ENCODE measurements around the gene BCAR3. TPM values are rescaled to one million over a fixed set of nuclear protein-coding genes. Genes with fewer than 3 reads are reported as not detected.

BCAR3 gene
- total RNA-seq, 4 donors from 2014 or later, result 15.9 to 49.6 (median 30.8) TPM

DNA sequence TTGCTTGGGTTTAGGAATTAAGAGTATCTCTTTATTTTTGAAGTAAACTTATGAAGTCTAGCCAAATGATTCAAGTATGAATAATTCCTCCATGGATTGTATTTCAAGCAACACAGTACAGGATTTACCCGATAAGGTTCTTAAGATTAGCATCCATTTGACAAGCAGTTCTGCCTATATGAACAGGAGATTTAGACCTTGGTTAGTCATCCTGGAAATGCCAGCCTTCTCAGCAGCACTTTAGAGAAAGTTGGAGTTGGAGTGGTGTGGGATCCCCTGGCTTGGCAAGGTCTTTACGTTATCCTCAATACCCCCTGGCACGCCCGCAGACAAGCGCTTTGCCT, 1.6 kb downstream of the BCAR3 start:
- Histone ChIP-seq H3K9me3 (no peaks in the 10 kb centered on the region), H3K27me3 (no peaks in the 10 kb centered on the region), H3K36me3 (no peaks in the 10 kb centered on the region), H3K4me1 (peaks cover 47% of the 10 kb centered on the region), H3K4me3 (peak overlapping the region; percentile 81), H3K27ac (peak overlapping the region; percentile 90)
- no peak for DNase-seq (ENCODE audit: low spot score in 2 of 2)
- TF ChIP-seq POLR2AphosphoS5 (IDR thresholded peaks at IDR 0.05) (no peak), EP300 (IDR thresholded peaks at IDR 0.05) (no peak), POLR2A (IDR thresholded peaks at IDR 0.05) (no peak)
- TF ChIP-seq, protein P1, sequence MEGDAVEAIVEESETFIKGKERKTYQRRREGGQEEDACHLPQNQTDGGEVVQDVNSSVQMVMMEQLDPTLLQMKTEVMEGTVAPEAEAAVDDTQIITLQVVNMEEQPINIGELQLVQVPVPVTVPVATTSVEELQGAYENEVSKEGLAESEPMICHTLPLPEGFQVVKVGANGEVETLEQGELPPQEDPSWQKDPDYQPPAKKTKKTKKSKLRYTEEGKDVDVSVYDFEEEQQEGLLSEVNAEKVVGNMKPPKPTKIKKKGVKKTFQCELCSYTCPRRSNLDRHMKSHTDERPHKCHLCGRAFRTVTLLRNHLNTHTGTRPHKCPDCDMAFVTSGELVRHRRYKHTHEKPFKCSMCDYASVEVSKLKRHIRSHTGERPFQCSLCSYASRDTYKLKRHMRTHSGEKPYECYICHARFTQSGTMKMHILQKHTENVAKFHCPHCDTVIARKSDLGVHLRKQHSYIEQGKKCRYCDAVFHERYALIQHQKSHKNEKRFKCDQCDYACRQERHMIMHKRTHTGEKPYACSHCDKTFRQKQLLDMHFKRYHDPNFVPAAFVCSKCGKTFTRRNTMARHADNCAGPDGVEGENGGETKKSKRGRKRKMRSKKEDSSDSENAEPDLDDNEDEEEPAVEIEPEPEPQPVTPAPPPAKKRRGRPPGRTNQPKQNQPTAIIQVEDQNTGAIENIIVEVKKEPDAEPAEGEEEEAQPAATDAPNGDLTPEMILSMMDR (IDR thresholded peaks at IDR 0.05), result no peak
- WGBS, result 44% methylated on average over 1 of the region's 5 CpGs

DNA sequence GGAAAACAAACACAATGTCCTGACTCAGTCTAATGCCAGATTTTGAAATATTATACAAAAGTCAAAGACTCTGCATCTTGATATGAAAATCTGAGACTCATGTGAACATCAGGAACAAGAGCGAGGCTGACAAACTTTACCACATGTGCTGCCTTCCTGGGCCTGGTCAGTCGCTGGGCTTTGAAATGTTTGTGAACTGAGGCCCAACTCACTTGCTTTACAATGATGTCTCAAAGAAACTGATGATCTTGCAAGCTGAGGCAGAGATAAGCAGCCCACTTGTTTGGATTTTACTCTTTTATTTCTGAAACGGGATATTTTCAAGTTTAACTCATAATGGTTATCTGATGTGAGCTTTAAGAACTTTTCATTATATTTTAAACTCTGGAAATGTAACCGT, 2.1 kb downstream of the BCAR3 start:
- peak overlapping the region; percentile 90 for H3K27ac ChIP-seq
- TF ChIP-seq, protein P1 (IDR thresholded peaks at IDR 0.05), result no peak
- TF ChIP-seq POLR2A (IDR thresholded peaks at IDR 0.05), result no peak
- TF ChIP-seq POLR2AphosphoS5 (IDR thresholded peaks at IDR 0.05), result no peak
- no peak for TF ChIP-seq EP300 (IDR thresholded peaks at IDR 0.05)
- no peaks in the 10 kb centered on the region for H3K36me3 ChIP-seq
- no peak overlapping the region for H3K4me3 ChIP-seq
- no peak for DNase-seq (ENCODE audit: low spot score in 2 of 2)
- H3K4me1 ChIP-seq, result peaks cover 52% of the 10 kb centered on the region
- H3K9me3 ChIP-seq, result no peaks in the 10 kb centered on the region
- 74% methylated on average over 4 of the region's 4 CpGs for WGBS
- no peaks in the 10 kb centered on the region for H3K27me3 ChIP-seq

DNA sequence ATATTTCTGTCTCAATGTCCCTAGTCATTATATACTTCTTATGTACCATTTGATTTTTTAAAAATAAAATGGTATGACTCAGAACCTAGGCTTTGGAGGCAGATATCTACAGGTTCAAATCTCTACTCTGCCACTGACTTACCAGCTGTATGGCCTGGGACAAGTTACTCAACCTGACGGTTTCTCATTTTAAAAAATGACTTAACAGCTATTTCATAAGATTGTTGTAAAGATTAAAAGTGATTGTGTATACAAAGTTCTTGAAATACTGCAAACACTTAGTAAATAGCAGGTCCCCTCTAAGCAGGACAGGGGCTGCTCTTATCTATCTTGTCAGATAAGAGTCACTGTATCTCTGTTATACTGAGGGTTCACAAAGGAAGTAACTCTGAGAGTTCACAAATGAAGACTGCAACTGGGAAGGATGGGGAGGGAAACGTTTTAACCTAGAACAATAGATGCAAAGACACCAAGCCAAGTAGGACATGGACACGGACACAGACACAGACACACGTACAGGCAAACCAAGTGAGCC, 2.6 kb downstream of the BCAR3 start:
- no peaks in the 10 kb centered on the region for H3K36me3 ChIP-seq
- TF ChIP-seq EP300 (IDR thresholded peaks at IDR 0.05) (no peak), POLR2A (IDR thresholded peaks at IDR 0.05) (no peak), POLR2AphosphoS5 (IDR thresholded peaks at IDR 0.05) (no peak)
- TF ChIP-seq, protein P1 (IDR thresholded peaks at IDR 0.05), result no peak
- 61% methylated on average over 4 of the region's 4 CpGs for WGBS
- peaks cover 57% of the 10 kb centered on the region for H3K4me1 ChIP-seq
- no peak for DNase-seq (ENCODE audit: low spot score in 2 of 2)
- no peaks in the 10 kb centered on the region for H3K27me3 ChIP-seq
- H3K27ac ChIP-seq, result no peak overlapping the region
- no peak overlapping the region for H3K4me3 ChIP-seq
- no peaks in the 10 kb centered on the region for H3K9me3 ChIP-seq

DNA sequence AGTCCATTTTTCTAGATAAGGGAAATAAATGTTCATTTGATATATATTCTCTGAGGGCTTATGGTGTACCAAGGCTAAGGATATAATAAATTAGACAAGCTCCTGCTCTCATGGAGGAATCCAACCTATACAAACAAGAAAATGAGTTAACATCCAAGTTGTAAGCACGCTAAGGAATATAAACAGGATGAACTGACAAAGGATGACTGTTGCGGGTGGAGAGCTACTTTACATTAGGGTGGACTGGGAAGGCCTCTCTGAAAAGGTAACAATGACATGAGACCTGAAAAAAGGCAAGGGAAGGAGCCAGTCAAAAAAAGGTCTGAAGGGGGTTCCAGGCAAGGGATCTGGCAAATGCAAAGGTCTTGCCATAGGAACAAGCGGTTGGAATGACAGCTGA, 3.1 kb downstream of the BCAR3 start:
- Histone ChIP-seq H3K9me3 (no peaks in the 10 kb centered on the region), H3K36me3 (no peaks in the 10 kb centered on the region), H3K4me1 (peaks cover 63% of the 10 kb centered on the region), H3K4me3 (no peak overlapping the region), H3K27ac (no peak overlapping the region), H3K27me3 (no peaks in the 10 kb centered on the region)
- TF ChIP-seq EP300 (IDR thresholded peaks at IDR 0.05), result no peak
- no peak for TF ChIP-seq POLR2A (IDR thresholded peaks at IDR 0.05)
- TF ChIP-seq, protein P1 (IDR thresholded peaks at IDR 0.05), result no peak
- no peak for TF ChIP-seq POLR2AphosphoS5 (IDR thresholded peaks at IDR 0.05)
- 91% methylated on average over 3 of the region's 3 CpGs for WGBS
- no peak for DNase-seq (ENCODE audit: low spot score in 2 of 2)

DNA sequence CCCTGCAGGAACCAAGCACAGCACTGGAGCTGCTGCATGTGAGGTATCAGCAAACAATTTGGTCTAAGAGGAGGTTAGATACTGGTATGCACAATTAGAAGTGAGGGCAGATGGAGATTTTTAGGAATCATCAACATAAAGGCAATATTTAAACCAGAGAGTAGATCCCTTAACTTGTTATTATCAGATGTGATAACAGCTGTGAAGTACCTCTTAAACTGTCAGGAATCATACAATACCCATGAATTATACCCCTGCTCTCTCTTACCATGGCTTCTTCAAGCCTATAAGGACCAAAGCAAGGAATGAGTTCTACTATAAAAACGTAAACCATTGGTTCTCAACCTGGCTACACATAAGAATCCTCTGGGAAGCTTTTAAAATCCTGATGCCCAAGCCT, 3.9 kb downstream of the BCAR3 start:
- peaks cover 70% of the 10 kb centered on the region for H3K4me1 ChIP-seq
- H3K4me3 ChIP-seq, result no peak overlapping the region
- no peaks in the 10 kb centered on the region for H3K36me3 ChIP-seq
- WGBS, result 91% methylated on average over 1 of the region's 1 CpG
- no peak for DNase-seq (ENCODE audit: low spot score in 2 of 2)
- no peak for TF ChIP-seq POLR2AphosphoS5 (IDR thresholded peaks at IDR 0.05)
- TF ChIP-seq, protein P1 (IDR thresholded peaks at IDR 0.05), result no peak
- no peak for TF ChIP-seq EP300 (IDR thresholded peaks at IDR 0.05)
- no peak for TF ChIP-seq POLR2A (IDR thresholded peaks at IDR 0.05)
- no peaks in the 10 kb centered on the region for H3K27me3 ChIP-seq
- H3K9me3 ChIP-seq, result no peaks in the 10 kb centered on the region
- no peak overlapping the region for H3K27ac ChIP-seq

All from suprapubic skin (tissue), 4 donors.